GM12801 (cell line): ENCODE results near the gene DIDO1.

Experiments
- CTCF ChIP-seq: IDR thresholded peaks from one replicate; pipeline ENCODE4 v1.5.1; 2011; ENCODE audit warnings: control low read depth; ENCODE audit not compliant: insufficient read length; ENCODE audit errors: extremely low read depth

The DIDO1 gene

DNA sequence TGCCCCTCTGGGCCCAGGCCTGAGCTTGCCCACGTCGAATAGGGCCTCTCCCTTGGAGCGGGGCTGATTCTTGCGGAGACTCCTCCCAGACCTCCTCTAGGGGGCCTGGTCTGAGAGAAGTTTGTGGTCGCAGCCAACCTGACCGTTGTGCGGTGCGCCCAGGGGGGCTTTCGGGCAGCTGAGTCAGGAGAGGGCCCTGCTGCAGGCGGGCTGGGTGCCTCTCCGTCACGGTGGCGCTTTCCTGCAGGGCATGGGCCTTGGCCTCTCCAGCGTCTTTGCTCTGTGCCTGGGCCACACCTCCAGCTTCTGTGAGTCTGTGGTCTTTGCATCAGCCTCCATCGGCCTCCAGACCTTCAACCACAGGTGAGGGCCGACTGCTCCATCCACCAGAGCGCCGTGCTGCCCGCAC, 39.1 kb upstream of the DIDO1 start:
- no peak for TF ChIP-seq CTCF

GRCh38 chr20:62964700-62965099, 38.4 kb upstream of the DIDO1 start:
- TF ChIP-seq CTCF = no peak

- no peak for TF ChIP-seq CTCF
These were observed 37.5 kb upstream of the DIDO1 start for GRCh38 chr20:62963614-62964397.

GRCh38 chr20:62962891-62963613, 36.7 kb upstream of the DIDO1 start:
- TF ChIP-seq CTCF = no peak

DNA sequence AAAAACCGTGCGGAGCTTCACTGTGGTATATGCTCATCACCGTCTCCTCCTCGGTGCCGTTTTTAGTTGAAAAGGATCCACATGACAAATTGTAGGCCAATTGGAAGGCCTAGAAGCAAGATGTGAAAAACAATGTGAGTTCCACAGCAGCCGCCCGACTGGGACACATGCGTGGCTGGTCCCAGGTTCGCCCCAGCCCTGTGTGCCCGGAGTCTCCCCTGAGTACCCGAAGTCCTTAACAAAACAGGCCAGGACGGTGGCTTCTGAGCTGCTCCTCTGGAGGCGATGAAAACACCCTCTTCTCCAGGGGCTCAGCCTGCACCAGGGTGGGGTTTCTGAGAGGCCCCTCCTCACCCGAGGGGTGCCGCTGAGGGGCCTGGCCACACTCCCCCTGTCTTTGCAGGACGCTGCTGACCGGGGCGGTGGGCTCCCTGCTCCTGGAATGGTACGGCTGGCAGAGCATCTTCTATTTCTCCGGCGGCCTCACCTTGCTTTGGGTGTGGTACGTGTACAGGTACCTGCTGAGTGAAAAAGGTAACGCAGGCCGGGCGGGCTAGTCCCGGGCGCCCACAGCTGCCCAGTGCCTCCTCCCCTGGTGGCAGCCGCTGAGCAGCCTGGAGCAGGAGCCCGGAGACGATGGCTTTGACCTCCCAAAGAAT, 36.0 kb upstream of the DIDO1 start:
- TF ChIP-seq CTCF = no peak

GRCh38 chr20:62961799-62962198, 35.5 kb upstream of the DIDO1 start:
- no peak for TF ChIP-seq CTCF

- no peak for TF ChIP-seq CTCF
These were observed 35.0 kb upstream of the DIDO1 start for GRCh38 chr20:62961310-62961783.
